ENCODE data around the gene TMEM237.

The TMEM237 gene

DNA sequence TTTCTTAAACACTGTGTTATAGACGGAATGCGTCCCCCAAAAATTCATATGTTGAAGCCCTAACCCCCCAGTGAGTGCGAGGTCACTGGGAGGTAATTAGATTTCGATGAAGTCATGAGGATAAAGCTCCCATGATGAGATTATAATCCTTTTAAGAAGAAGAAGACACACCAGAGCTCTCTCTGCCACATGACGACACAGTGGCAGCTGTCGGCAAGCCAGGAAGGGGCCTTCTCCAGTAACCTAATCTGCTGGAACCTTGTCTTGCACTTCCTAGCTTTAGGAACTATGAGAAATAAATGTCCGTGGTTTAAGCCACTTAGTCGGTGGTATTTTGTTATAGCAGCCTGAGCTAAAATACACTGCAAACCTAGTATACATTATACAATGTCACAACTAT lies 12.3 kb downstream of the TMEM237 start:
- DNase-seq (ENCODE audit: low read depth): no peak
- no peak overlapping the region for H3K4me3 ChIP-seq (ENCODE audit: low read depth, low read length)
- TF ChIP-seq, protein P1, sequence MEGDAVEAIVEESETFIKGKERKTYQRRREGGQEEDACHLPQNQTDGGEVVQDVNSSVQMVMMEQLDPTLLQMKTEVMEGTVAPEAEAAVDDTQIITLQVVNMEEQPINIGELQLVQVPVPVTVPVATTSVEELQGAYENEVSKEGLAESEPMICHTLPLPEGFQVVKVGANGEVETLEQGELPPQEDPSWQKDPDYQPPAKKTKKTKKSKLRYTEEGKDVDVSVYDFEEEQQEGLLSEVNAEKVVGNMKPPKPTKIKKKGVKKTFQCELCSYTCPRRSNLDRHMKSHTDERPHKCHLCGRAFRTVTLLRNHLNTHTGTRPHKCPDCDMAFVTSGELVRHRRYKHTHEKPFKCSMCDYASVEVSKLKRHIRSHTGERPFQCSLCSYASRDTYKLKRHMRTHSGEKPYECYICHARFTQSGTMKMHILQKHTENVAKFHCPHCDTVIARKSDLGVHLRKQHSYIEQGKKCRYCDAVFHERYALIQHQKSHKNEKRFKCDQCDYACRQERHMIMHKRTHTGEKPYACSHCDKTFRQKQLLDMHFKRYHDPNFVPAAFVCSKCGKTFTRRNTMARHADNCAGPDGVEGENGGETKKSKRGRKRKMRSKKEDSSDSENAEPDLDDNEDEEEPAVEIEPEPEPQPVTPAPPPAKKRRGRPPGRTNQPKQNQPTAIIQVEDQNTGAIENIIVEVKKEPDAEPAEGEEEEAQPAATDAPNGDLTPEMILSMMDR (IDR thresholded peaks at IDR 0.05; ENCODE audit: low read depth, low read length, missing control alignments): no peak

DNA sequence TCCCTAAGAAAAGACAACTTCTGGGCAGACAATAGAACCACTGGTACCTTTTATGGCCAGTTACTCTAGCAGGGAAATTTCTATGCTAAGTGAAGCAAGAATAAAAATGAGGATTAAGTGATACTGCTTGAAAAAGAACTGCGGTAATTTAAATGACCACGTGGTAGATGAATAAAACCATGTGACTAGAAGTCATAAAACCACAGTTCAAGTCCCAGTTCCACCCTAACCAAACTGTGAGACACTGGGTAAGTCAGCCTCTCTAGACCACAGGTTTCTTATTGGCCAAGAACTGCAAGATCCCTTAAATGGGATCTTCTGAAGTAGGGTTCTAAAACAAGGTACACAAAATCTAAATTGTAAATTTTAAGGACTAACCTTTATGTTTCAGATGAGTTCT lies 12.7 kb downstream of the TMEM237 start:
- no peak for DNase-seq (ENCODE audit: low read depth)
- TF ChIP-seq, protein P1 (IDR thresholded peaks at IDR 0.05; ENCODE audit: low read depth, low read length, missing control alignments): no peak
- H3K4me3 ChIP-seq (ENCODE audit: low read depth, low read length): no peak overlapping the region

DNA sequence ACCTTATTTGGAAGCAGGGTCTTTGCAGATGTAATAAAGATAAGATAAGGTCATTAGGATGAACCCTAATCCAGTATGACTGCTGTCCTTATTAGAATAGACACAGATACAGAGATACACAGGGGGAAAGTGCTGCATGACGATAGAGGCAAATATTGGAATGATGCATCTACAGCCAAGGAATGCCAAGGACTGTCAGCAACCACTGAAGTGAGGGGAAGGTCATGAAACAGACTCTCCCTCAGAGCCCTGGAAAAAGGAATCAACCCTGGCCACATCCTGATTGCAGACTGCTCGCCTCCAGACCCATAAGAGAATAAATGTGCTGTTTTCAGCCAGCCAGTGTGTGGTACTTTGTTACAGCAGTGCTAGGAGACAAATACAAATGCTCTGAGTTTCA lies 14.8 kb downstream of the TMEM237 start:
- TF ChIP-seq, protein P1 (IDR thresholded peaks at IDR 0.05; ENCODE audit: low read depth, low read length, missing control alignments): no peak
- no peak overlapping the region for H3K4me3 ChIP-seq (ENCODE audit: low read depth, low read length)
- no peak for DNase-seq (ENCODE audit: low read depth)

DNA sequence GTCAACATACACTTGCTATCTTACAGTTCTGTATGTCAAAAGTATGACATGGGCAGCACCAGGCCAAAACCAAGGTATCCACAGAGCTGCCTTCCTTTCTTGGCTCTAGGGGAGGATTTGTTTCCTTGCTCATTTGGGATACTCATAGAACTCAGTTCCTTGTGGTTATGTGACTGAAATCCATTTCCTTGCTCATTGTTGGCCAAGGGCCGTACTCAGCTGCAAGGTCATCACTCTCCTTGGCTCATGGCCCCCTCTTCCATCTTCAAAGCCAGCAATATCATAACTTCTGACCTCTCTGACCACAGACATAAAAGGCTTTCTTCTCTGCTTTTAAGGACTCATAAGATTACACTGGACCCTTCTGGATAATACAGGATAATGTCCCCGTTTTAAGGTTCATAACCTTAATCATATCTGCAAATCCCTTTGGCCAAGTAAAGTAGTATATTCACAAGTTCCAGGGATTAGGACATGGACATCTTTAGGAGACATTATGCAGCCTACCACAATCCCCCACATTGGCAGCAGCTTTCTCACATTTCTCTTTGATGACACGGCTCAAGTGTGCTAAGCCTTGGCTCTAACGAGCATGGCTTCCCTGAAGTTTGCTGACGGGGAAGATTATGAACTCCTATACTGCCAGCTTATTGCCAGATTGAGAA lies 20.9 kb downstream of the TMEM237 start:
- TF ChIP-seq, protein P1 (IDR thresholded peaks at IDR 0.05; ENCODE audit: low read depth, low read length, missing control alignments): no peak

DNA sequence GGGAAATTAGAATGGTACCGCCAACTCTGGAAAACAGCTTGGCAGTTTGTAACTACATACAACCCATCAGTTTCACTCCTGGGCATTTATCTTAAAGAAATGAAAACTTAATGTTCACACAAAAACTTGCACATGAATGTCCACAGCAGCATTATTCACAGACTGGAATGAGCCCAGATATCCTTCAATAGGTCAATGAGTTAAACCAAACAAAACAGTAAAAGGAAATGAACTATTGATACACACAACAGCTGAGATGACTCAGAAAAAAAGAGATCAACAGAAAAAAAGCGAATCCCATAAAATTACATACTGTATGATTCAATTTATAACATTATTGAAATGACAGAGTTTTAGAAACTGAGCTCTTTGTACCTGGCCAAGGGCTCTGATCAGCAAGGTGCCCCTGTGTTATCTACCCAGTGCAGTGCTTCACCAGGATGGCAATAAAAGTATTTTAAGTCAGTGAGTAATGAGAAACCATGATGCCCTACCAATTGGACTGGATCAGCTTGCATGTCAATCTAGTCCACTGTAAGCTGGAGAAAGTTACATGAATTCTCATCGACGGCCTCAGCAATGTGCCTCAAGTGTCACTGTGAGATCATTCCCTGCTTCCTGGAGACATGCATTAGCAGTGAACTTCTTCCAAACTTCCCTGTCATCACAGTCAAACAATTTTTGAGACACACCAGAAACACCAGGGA lies 21.9 kb downstream of the TMEM237 start:
- TF ChIP-seq, protein P1 (IDR thresholded peaks at IDR 0.05; ENCODE audit: low read depth, low read length, missing control alignments): no peak
- H3K4me3 ChIP-seq (ENCODE audit: low read depth, low read length): no peak overlapping the region
- DNase-seq (ENCODE audit: low read depth): no peak

More for the DNA sequence above, 20.9 kb downstream of the TMEM237 start:
- DNase-seq (ENCODE audit: low read depth): no peak
- H3K4me3 ChIP-seq (ENCODE audit: low read depth, low read length): no peak overlapping the region

DNA sequence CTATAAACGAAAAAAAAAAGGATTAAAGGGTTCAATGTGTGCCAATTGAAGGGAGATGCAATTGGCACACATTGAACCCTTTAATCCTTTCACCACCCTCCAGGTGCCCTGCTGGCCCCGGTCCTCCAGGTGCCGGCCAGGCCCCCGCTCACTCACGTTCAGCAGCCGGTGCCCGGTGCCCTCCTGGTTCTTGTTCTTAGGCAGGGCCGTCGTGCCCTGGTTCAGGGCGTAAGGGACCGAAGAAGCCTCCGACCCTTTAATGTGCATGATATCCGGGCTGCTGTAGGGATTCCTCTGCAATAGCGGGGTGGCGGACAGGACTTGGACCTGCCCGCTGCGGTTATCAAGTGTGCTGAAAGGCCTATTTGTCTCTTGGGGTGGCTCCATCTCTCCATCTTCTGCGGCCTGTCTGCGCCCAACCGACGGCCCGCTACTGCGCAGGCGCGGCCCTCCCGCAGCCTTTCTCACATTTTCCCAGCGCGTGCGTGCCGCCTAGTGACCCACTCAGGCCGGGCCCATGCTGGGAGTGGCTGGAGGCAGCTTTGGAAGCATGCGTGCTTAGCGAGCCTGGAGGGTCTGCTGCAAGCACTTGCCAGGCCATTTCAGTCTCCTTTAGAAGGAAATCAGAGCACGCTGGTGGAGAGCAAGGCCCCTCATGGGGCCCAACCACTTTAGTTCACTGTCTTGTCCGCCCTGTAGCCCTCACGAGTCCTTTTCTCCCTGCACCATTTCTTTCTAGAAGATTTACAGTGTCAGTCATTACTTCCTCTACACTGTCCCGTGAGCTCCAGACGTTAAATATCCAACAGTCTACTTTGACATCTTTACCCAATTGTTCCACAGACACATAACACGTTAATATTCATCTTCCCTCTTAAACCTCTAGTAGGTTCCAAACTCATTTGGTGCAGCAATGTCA lies 24.3 kb downstream of the TMEM237 start:
- DNase-seq (ENCODE audit: low read depth): no peak
- TF ChIP-seq, protein P1 (IDR thresholded peaks at IDR 0.05; ENCODE audit: low read depth, low read length, missing control alignments): no peak
- H3K4me3 ChIP-seq (ENCODE audit: low read depth, low read length): no peak overlapping the region
